Activated T-cell treated with anti-CD3 and anti-CD28 coated beads, Interleukin-2, amount 50 U/mL, for 72 hours (primary cell): ENCODE measurements around the gene SLC28A3. TPM values are rescaled to one million over a fixed set of nuclear protein-coding genes. Genes with fewer than 3 reads are reported as not detected.

Experiments used
- ATAC-seq, 2 donors: fragments of 150-1000 bp; cut with Tn5 transposase; replicated peaks in 1 of 2; 2 replicates each; pipeline ENCODE4 v1.10.0; 2021; ENCODE audit warnings: moderate library complexity in 2 of 2, mild to moderate bottlenecking in 1 of 2
- DNase-seq, 2 donors: peaks; one replicate each; pipeline ENCODE4 v3.0.0; 2021 to 2022; ENCODE audit warnings: mixed read lengths in 1 of 2
- H3K27ac Mint-ChIP-seq: one replicate; pipeline ENCODE4 v1.8.0; 2022; ENCODE audit warnings: mild to moderate bottlenecking, moderate library complexity, mixed read lengths
- H3K27me3 Mint-ChIP-seq: one replicate; pipeline ENCODE4 v1.8.0; 2022; ENCODE audit warnings: low read depth, mixed read lengths
- H3K36me3 Mint-ChIP-seq, 2 donors: one replicate each; pipeline ENCODE4 v1.8.0; 2022; ENCODE audit warnings: mixed read lengths in 2 of 2, mild to moderate bottlenecking in 1 of 2; ENCODE audit not compliant: insufficient read depth in 2 of 2
- H3K4me1 Mint-ChIP-seq: one replicate; pipeline ENCODE4 v1.8.0; 2022; ENCODE audit warnings: low read depth, mixed read lengths
- H3K4me3 Mint-ChIP-seq, 2 donors: one replicate each; pipeline ENCODE4 v1.8.0; 2022; ENCODE audit warnings: mild to moderate bottlenecking in 2 of 2, mixed read lengths in 2 of 2, moderate library complexity in 2 of 2
- H3K9me3 Mint-ChIP-seq, 2 donors: one replicate each; pipeline ENCODE4 v1.8.0; 2022; ENCODE audit warnings: mixed read lengths in 2 of 2
- total RNA-seq, 2 donors: library from RNA; stranded (reverse); gene quantifications; one replicate each; pipeline ENCODE4 v1.2.3, GENCODE V29; 2022

SLC28A3 gene
- total RNA-seq, 2 donors from 2014 or later: 1.5 to 1.7 TPM

DNA sequence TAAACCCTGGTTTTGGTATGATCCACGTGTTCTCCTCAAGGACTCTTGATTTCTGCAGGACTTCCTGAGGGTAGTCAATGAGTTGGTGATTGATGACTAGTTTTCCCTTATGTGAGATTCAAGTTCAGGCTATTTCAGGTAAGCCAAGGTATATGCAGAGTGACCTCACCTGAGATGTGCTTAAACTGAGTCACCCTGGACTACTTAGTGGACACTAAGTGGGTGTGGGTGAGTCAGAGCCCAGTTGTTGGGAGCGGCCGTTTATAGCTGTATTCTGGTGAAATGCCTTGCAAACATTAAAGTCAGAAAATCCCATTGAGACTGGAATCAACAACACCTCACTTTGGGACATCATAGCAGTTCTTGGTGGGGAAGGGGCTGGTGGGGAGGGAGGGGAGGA is 62.9 kb downstream of the SLC28A3 start:
- no peak overlapping the region for H3K27ac Mint-ChIP-seq
- no peaks in the 10 kb centered on the region for H3K36me3 Mint-ChIP-seq
- no peak for ATAC-seq
- no peak for DNase-seq
- peaks cover 26% of the 10 kb centered on the region for H3K27me3 Mint-ChIP-seq
- H3K4me3 Mint-ChIP-seq: no peak overlapping the region
- no peaks in the 10 kb centered on the region for H3K4me1 Mint-ChIP-seq
- H3K9me3 Mint-ChIP-seq: no peaks in the 10 kb centered on the region

DNA sequence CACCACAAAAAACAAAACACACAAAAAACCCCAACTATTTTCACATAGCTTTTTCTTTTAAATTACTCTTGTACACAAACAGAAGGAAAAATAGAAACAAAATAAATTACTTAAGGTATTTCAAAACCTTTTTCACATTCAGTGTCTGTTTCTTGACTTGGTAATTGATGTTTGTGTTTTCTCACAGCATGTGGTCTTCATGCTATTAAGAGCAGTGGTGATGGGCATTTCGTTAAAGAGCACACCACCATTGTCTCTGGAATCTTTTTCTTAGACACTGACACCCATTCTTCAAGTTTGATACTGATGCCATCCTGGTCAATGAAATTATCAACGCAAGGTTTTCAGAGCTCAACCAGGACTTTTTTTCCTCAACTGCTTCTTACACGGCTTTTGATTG is 63.8 kb downstream of the SLC28A3 start:
- Mint-ChIP-seq H3K4me3 (no peak overlapping the region), H3K4me1 (no peaks in the 10 kb centered on the region), H3K27ac (no peak overlapping the region), H3K36me3 (no peaks in the 10 kb centered on the region), H3K9me3 (no peaks in the 10 kb centered on the region), H3K27me3 (peaks cover 35% of the 10 kb centered on the region)
- DNase-seq (no peak), ATAC-seq (no peak)

DNA sequence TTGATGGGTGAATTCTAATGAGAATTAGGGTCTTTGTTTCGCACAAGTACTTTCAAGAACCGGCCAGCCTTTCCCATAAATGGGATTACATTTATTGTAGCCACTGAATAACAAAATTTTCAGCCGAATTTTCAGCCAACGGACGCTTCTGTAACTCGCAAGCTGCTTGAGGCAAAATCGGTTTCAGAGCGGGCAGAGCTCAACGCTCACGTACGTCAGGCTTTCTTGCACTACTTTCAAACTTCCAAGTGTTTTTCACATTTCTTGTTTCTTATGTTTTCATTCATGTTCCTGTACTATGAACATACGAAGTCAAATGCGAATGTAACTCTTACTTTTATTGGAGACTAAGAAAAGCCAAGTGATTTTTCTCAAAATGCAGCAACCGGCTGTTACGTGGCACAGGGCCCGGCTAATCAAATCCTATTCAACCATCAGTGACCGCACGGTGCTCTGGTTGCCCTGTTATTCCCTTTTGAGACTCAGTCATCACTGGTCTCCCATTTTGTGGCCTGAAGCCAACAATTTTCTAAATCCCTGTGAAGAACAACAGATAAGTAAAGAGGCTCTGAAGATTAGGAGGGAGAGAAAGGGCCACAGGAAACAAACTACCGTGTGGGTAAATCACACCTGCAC is 68.5 kb downstream of the SLC28A3 start:
- ATAC-seq (no peak), DNase-seq (no peak)
- peak overlapping the region; percentile 82 to 89 for H3K4me3 Mint-ChIP-seq
- no peaks in the 10 kb centered on the region for H3K9me3 Mint-ChIP-seq
- H3K27me3 Mint-ChIP-seq: peaks cover 54% of the 10 kb centered on the region
- no peak overlapping the region for H3K27ac Mint-ChIP-seq
- peaks cover 7% of the 10 kb centered on the region for H3K4me1 Mint-ChIP-seq
- H3K36me3 Mint-ChIP-seq: no peaks in the 10 kb centered on the region

DNA sequence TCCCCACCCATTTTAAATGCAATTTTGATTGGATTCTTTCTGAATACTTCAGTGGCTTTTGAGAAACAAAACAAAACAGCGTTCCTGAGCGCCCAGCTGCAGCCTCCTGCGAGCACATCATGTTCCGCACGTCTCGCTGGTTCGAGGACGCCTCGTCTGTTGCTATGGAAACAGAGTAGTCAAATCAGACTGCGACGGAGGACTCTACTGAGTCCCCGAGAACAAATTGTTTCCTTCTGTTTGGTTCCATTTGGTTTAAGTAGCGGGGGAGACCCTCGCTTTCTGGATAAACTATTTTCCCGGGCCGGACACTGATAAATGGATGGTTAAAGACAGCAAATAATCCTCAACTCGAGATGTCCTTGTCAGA is 69.0 kb downstream of the SLC28A3 start:
- H3K9me3 Mint-ChIP-seq: no peaks in the 10 kb centered on the region

DNA sequence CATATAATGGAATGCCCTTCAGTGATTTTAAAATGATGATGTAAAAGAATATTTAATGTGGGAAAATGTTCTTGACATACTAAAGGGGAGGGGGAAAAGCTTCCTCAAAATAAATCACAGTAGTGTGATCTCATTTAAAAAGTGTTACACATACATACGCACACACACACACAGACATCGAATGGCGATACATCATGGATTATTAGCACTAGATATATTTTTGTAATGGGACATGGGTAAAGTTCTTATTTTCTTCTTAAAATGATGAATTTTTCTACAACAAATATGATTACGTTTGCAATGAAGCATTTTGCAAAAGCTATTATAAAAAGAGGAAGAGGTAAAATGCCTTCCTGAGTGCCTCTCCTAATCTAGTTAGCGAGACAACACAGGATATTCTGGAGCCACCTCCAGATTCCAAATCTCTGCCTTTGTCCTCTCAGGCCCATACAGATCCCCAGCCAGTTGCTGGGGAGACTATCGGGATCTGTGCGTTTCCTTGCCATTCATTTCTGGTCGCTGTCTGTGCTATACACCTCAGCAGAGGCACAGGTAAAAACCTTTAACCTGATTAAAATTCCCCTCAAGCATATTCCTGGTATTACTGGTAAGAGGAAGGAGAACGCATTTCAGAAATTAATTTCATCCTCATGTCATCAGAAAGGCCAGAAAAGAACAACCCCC is 69.6 kb downstream of the SLC28A3 start:
- no peaks in the 10 kb centered on the region for H3K36me3 Mint-ChIP-seq
- H3K27me3 Mint-ChIP-seq: peaks cover 49% of the 10 kb centered on the region
- DNase-seq (no peak), ATAC-seq (peak; percentile 22 to 31)
- no peak overlapping the region for H3K27ac Mint-ChIP-seq
- peak overlapping the region; percentile 82 to 89 for H3K4me3 Mint-ChIP-seq
- H3K4me1 Mint-ChIP-seq: peaks cover 17% of the 10 kb centered on the region
- H3K9me3 Mint-ChIP-seq: no peaks in the 10 kb centered on the region

More for the DNA sequence above, 69.0 kb downstream of the SLC28A3 start:
- DNase-seq (peak; percentile 54 to 69), ATAC-seq (peak; percentile 98)
- Mint-ChIP-seq H3K36me3 (no peaks in the 10 kb centered on the region), H3K27me3 (peaks cover 49% of the 10 kb centered on the region), H3K4me1 (peaks cover 12% of the 10 kb centered on the region), H3K27ac (no peak overlapping the region), H3K4me3 (peak overlapping the region; percentile 82 to 89)

DNA sequence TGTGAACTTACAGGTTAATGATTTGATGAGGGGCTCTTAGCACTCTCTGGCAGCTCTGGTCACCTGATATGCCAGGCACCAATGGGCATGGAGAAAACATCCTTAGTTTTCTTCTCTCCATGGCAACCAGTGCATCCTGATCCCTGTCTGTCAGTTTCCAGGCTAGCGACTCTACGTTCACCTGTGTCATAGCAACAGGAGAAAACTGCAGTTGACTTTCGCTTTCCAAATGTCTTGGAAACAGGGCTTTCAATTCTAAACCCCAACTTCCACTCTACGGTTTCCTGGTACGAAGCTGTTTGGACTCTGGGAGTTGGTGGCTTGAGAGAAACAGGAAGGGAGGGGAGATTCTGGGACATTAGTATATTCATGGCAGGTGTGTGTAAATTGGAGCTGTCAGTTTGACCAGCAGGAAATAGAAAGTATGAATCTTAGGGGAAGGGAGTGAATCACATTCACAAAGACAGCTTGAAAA is 74.4 kb downstream of the SLC28A3 start:
- Mint-ChIP-seq H3K27me3 (peaks cover 37% of the 10 kb centered on the region), H3K27ac (no peak overlapping the region), H3K36me3 (no peaks in the 10 kb centered on the region), H3K4me3 (peak overlapping the region; percentile 64 to 67), H3K4me1 (peaks cover 15% of the 10 kb centered on the region), H3K9me3 (no peaks in the 10 kb centered on the region)
- DNase-seq (no peak), ATAC-seq (peak; percentile 33 to 39)

GRCh38 chr9:84264307-84265029 is 76.1 kb downstream of the SLC28A3 start:
- Mint-ChIP-seq H3K27ac (no peak overlapping the region), H3K36me3 (no peaks in the 10 kb centered on the region), H3K9me3 (no peaks in the 10 kb centered on the region), H3K4me3 (no peak overlapping the region), H3K27me3 (peaks cover 28% of the 10 kb centered on the region), H3K4me1 (peaks cover 14% of the 10 kb centered on the region)
- ATAC-seq: no peak
- DNase-seq: no peak

- DNase-seq (peak; percentile 46 to 55), ATAC-seq (peak; percentile 72 to 77)
- H3K27ac Mint-ChIP-seq: no peak overlapping the region
- H3K4me1 Mint-ChIP-seq: peaks cover 5% of the 10 kb centered on the region
- H3K27me3 Mint-ChIP-seq: peaks cover 33% of the 10 kb centered on the region
- peak overlapping the region in 1 of 2 donors; percentile 28 for H3K4me3 Mint-ChIP-seq
- no peaks in the 10 kb centered on the region for H3K36me3 Mint-ChIP-seq
- no peaks in the 10 kb centered on the region for H3K9me3 Mint-ChIP-seq
These were observed 79.3 kb downstream of the SLC28A3 start for GRCh38 chr9:84261070-84261746.

DNA sequence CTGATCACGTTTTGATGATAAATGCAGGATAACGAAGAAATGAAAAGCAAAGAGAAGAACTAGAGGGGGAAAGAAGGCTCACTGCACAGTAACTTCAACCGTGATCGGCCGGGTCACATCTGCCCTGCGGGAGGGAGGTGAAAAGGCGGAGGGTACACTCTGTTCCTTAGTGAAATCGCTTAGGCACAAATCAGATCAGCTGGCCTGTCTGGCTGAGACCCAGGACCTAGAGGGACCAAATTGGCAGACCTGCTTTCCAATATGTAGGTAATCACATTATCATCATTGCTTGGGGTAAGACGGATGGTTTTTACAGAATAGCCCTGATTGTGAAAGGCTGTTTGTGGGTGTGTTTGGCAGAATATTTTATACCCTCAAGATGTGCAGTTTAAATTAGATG is 82.2 kb downstream of the SLC28A3 start:
- ATAC-seq (no peak), DNase-seq (no peak)
- no peaks in the 10 kb centered on the region for H3K9me3 Mint-ChIP-seq
- H3K36me3 Mint-ChIP-seq: no peaks in the 10 kb centered on the region
- H3K27me3 Mint-ChIP-seq: peaks cover 26% of the 10 kb centered on the region
- H3K4me1 Mint-ChIP-seq: no peaks in the 10 kb centered on the region
- H3K4me3 Mint-ChIP-seq: no peak overlapping the region
- no peak overlapping the region for H3K27ac Mint-ChIP-seq

DNA sequence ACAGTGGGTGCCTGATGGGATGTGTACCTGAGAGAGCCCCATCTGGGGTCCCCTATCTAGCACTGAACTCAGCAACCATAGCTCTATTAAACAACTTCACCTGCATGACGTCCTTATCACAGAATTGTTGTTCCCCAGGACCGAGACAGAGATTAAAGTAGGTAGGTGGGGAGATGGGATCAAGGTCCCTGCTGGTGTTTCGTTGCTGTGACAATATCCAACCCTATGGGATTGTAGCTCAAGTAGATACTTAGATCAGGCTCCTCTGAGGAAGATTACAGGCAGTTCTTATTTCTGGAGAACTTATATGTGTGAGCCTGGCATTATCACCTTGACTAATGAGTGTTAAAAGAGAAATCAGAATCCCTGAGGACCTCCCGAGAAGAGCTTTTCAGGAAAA is 84.9 kb downstream of the SLC28A3 start:
- Mint-ChIP-seq H3K4me1 (no peaks in the 10 kb centered on the region), H3K9me3 (no peaks in the 10 kb centered on the region), H3K4me3 (no peak overlapping the region), H3K27me3 (peaks cover 32% of the 10 kb centered on the region), H3K36me3 (no peaks in the 10 kb centered on the region), H3K27ac (no peak overlapping the region)
- ATAC-seq (no peak), DNase-seq (no peak)

DNA sequence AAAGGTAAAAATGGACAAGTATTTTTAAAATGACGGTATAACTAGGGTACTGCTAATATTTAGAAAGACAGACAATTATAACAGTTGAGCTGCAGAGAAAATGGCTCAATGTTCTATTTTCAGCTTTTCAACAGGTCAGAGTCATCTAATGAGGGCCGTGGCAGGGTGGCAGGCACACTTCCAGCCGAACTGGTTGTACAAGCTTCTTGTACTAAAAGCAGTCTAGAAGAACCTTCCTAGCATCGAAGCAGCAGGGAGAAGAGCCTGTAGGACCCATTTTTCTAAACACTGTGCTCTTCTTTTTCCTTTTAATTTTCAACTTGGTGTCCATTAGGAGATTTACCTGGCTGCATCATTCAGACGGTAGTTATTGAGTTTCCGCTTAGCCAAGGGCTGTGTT is 85.6 kb downstream of the SLC28A3 start:
- H3K4me1 Mint-ChIP-seq: no peaks in the 10 kb centered on the region
- peaks cover 30% of the 10 kb centered on the region for H3K27me3 Mint-ChIP-seq
- H3K9me3 Mint-ChIP-seq: no peaks in the 10 kb centered on the region
- H3K4me3 Mint-ChIP-seq: no peak overlapping the region
- ATAC-seq (no peak), DNase-seq (no peak)
- no peak overlapping the region for H3K27ac Mint-ChIP-seq
- H3K36me3 Mint-ChIP-seq: no peaks in the 10 kb centered on the region

GRCh38 chr9:84251921-84252320 is 88.6 kb downstream of the SLC28A3 start:
- DNase-seq: no peak
- Mint-ChIP-seq H3K36me3 (no peaks in the 10 kb centered on the region), H3K27ac (no peak overlapping the region), H3K4me3 (no peak overlapping the region), H3K4me1 (no peaks in the 10 kb centered on the region), H3K27me3 (peaks cover 20% of the 10 kb centered on the region), H3K9me3 (peaks cover 0 to 2% of the 10 kb centered on the region in 2 donors)
- no peak for ATAC-seq
